GM23248 (cell line): ENCODE data around the gene SPATS2. TPM values are rescaled to one million over a fixed set of nuclear protein-coding genes. Genes with fewer than 3 reads are reported as not detected.

ENCODE experiments used
- DNase-seq: peaks from one replicate; pipeline ENCODE4 v3.0.0-alpha.2; 2015
- H2AFZ ChIP-seq: fragments of 200-600 bp; sonication (generic); 2 replicates; pipeline ENCODE4 v1.6.1; 2016; ENCODE audit warnings: antibody characterized with exemption
- H3F3A ChIP-seq: fragments of 200-600 bp; sonication (generic); 2 replicates; pipeline ENCODE4 v1.6.1; 2016; ENCODE audit warnings: mild to moderate bottlenecking, antibody characterized with exemption, mixed run types; ENCODE audit not compliant: insufficient read depth
- H3K27ac ChIP-seq: fragments of 200-600 bp; sonication (generic); 2 replicates; pipeline ENCODE4 v1.5.1; 2016; ENCODE audit warnings: mild to moderate bottlenecking
- H3K27me3 ChIP-seq: fragments of 200-600 bp; sonication (generic); replicated peaks from 2 replicates; pipeline ENCODE4 v1.6.1; 2016; ENCODE audit warnings: mild to moderate bottlenecking; ENCODE audit not compliant: insufficient read depth
- H3K36me3 ChIP-seq: fragments of 200-600 bp; sonication (generic); 2 replicates; pipeline ENCODE4 v1.6.1; 2016; ENCODE audit warnings: low read depth, mild to moderate bottlenecking
- H3K4me1 ChIP-seq: fragments of 200-600 bp; sonication (generic); 2 replicates; pipeline ENCODE4 v1.6.1; 2016; ENCODE audit warnings: mild to moderate bottlenecking; ENCODE audit not compliant: insufficient read depth
- H3K4me2 ChIP-seq: fragments of 200-600 bp; sonication (generic); one replicate; pipeline ENCODE4 v1.6.1; 2016; ENCODE audit warnings: mild to moderate bottlenecking; ENCODE audit not compliant: unreplicated experiment
- H3K4me3 ChIP-seq: fragments of 200-600 bp; sonication (generic); 2 replicates; pipeline ENCODE4 v1.5.1; 2016; ENCODE audit warnings: mild to moderate bottlenecking
- H3K79me2 ChIP-seq: fragments of 200-600 bp; sonication (generic); 2 replicates; pipeline ENCODE4 v1.6.1; 2016; ENCODE audit warnings: mild to moderate bottlenecking; ENCODE audit not compliant: insufficient read depth
- H3K9ac ChIP-seq: fragments of 200-600 bp; sonication (generic); 2 replicates; pipeline ENCODE4 v1.6.1; 2016; ENCODE audit warnings: mild to moderate bottlenecking
- H3K9me2 ChIP-seq: fragments of 200-600 bp; sonication (generic); 2 replicates; pipeline ENCODE4 v1.6.1; 2016; ENCODE audit warnings: mixed run types, mild to moderate bottlenecking, moderate library complexity; ENCODE audit not compliant: insufficient read depth
- H3K9me3 ChIP-seq: fragments of 200-600 bp; sonication (generic); one replicate; pipeline ENCODE4 v1.6.1; 2017; ENCODE audit warnings: low read depth
- H4K20me1 ChIP-seq: fragments of 200-600 bp; sonication (generic); 2 replicates; pipeline ENCODE4 v1.6.0; 2016; ENCODE audit not compliant: insufficient read depth
- EZH2 ChIP-seq: fragments of 200-600 bp; sonication (generic); IDR thresholded peaks from 2 replicates; pipeline ENCODE4 v1.6.1; 2018; ENCODE audit warnings: antibody characterized with exemption, mild to moderate bottlenecking; ENCODE audit not compliant: insufficient read depth, poor library complexity, severe bottlenecking
- EZH2phosphoT487 ChIP-seq: fragments of 200-600 bp; sonication (generic); IDR thresholded peaks from 2 replicates; pipeline ENCODE4 v1.6.1; 2018; ENCODE audit warnings: antibody characterized with exemption, moderate library complexity, mild to moderate bottlenecking, low read depth; ENCODE audit not compliant: insufficient read depth
- WGBS, 2 experiments: methylation state at CpG; one replicate each; pipeline ENCODE4 v1.1.6; 2015 to 2017; ENCODE audit warnings: low lambda C conversion rate in 2 of 2, low coverage in 1 of 2; ENCODE audit errors: missing lambda C conversion rate in 2 of 2; 5-methylcytosine and 5-hydroxymethylcytosine counted together
- in situ Hi-C: fragments of 300-500 bp; cut with MboI; formaldehyde crosslinking; loops from 2 replicates; pipeline ENCODE4 v1.15.0; 2020
- polyA plus RNA-seq: library from polyadenylated mRNA; unstranded; fragments of >200 nt; fragmentation: Nextera tagmentation; extraction: Ambion mirVana; gene quantifications from 2 replicates; pipeline ENCODE4 v1.2.1, GENCODE V29; 2016
- total RNA-seq: library from RNA; depleted of rRNA; stranded (reverse); fragments of >200 nt; shearing (Covaris generic); gene quantifications from 2 replicates; pipeline ENCODE4 v1.2.3, GENCODE V29; 2014

Gene SPATS2
- total and polyA plus RNA-seq, 2 experiments from 2014 or later: 22.3 to 25.0 TPM

DNA sequence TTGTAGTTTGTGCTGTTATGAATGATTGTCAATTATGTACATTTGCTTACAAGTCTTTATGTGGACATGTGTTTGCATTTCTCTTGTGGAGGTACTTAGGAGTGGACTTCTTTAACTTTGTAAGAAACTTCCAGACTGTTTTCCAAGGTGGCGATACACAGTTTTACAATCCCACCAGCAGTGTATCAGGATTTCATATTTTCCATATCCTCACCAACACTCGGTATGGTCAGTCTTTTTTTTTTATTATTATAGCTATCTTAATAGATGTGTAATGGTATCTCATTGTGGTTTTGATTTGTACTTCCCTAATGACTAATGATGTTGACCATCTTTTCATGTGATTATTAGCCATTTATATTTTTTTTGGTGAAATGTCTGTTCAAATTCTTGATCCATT lies 97.9 kb downstream of the SPATS2 start:
- Histone ChIP-seq H3K4me2 (no peak overlapping the region), H3K27ac (no peak overlapping the region), H3F3A (no peaks in the 10 kb centered on the region), H3K4me3 (no peak overlapping the region), H2AFZ (no peak overlapping the region), H3K9me2 (no peaks in the 10 kb centered on the region), H4K20me1 (no peaks in the 10 kb centered on the region), H3K36me3 (no peaks in the 10 kb centered on the region), H3K79me2 (peaks cover 4% of the 10 kb centered on the region; the same call in 1 of the 2 replicates), H3K4me1 (no peaks in the 10 kb centered on the region), H3K27me3 (no peaks in the 10 kb centered on the region), H3K9me3 (no peaks in the 10 kb centered on the region), H3K9ac (no peak overlapping the region)
- WGBS, 2 experiments: 94 to 98% methylated on average over 2 of the region's 2 CpGs
- in situ Hi-C loops: no loop called here
- DNase-seq: no peak
- TF ChIP-seq EZH2: no peak
- TF ChIP-seq EZH2phosphoT487: no peak

DNA sequence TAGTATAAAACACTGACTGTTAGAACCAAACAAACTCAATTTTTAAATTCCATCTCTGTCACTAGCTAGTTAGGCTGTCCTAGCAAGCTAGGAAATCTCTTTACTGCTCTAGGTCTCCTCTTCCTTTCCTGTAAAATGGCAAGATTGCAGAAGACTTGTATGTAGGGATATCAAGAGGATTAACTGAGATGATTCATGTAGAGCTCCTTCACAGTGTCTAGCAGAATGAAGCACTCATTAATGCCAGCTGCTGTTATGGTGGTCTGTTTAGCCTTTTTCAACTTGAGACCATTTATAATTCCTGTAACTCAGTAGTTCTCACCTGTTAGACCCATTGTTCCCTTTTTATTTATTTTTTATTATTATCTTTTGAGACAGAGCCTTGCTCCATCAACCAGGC lies 103.7 kb downstream of the SPATS2 start:
- Histone ChIP-seq H3K27ac (no peak overlapping the region), H3K4me2 (no peak overlapping the region), H3K4me1 (no peaks in the 10 kb centered on the region), H3F3A (no peaks in the 10 kb centered on the region), H4K20me1 (no peaks in the 10 kb centered on the region), H3K9ac (no peak overlapping the region), H3K9me2 (no peaks in the 10 kb centered on the region), H2AFZ (no peak overlapping the region), H3K27me3 (no peaks in the 10 kb centered on the region), H3K36me3 (no peaks in the 10 kb centered on the region), H3K9me3 (no peaks in the 10 kb centered on the region), H3K4me3 (no peak overlapping the region), H3K79me2 (no peaks in the 10 kb centered on the region; the same call in 1 of the 2 replicates)
- DNase-seq: no peak
- no peak for TF ChIP-seq EZH2
- no peak for TF ChIP-seq EZH2phosphoT487
- in situ Hi-C loops: no loop called here

DNA sequence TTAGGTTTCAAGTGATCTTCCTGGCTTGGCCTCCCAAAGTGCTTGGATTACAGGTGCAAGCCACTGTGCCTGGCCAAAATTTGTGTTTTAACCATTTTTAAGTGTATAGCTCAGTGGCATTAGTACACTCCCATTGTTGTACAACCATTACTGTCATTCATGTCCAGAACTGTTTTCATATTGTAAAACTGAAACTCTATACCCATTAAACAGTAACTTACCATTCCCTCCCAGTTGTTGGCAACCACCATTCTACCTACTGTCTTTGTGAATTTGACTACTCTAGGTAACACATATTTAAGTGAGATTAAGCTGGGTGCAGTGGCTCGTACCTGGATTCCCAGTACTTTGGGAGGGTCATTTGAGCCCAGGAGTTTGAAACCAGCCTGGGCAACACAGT lies 104.3 kb downstream of the SPATS2 start:
- WGBS, 2 experiments: 88 to 100% methylated on average over 1 of the region's 1 CpG
- H3K27me3 ChIP-seq: no peaks in the 10 kb centered on the region
- H3F3A ChIP-seq: no peaks in the 10 kb centered on the region
- H2AFZ ChIP-seq: no peak overlapping the region
- DNase-seq: no peak
- in situ Hi-C loops: no loop called here
- H3K9me2 ChIP-seq: no peaks in the 10 kb centered on the region
- H3K4me1 ChIP-seq: no peaks in the 10 kb centered on the region
- TF ChIP-seq EZH2 (no peak), EZH2phosphoT487 (no peak)
- no peaks in the 10 kb centered on the region for H4K20me1 ChIP-seq
- H3K9me3 ChIP-seq: no peaks in the 10 kb centered on the region
- H3K9ac ChIP-seq: no peak overlapping the region
- no peaks in the 10 kb centered on the region for H3K36me3 ChIP-seq
- H3K79me2 ChIP-seq: no peaks in the 10 kb centered on the region; the same call in 1 of the 2 replicates
- no peak overlapping the region for H3K4me2 ChIP-seq
- H3K27ac ChIP-seq: no peak overlapping the region
- no peak overlapping the region for H3K4me3 ChIP-seq

DNA sequence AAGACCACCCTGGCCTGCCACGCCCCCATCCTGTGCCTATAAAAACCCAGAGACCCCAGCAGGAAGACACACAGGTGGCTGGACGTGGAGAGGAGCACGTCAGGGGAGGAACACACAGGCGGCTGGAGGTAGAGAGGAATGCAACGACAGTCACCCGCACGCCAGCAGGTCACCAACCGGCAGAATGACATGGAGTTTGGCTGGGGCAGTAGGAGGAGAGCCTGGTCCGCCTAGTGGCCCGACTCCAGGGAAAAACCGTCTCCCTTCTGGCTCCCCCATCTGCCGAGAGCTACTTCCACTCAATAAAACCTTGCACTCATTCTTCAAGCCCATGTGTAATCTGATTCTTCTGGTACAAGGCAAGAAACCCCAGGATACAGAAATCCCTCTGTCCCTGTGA lies 108.8 kb downstream of the SPATS2 start:
- no peak for TF ChIP-seq EZH2phosphoT487
- no peak for TF ChIP-seq EZH2
- in situ Hi-C loops: no loop called here

DNA sequence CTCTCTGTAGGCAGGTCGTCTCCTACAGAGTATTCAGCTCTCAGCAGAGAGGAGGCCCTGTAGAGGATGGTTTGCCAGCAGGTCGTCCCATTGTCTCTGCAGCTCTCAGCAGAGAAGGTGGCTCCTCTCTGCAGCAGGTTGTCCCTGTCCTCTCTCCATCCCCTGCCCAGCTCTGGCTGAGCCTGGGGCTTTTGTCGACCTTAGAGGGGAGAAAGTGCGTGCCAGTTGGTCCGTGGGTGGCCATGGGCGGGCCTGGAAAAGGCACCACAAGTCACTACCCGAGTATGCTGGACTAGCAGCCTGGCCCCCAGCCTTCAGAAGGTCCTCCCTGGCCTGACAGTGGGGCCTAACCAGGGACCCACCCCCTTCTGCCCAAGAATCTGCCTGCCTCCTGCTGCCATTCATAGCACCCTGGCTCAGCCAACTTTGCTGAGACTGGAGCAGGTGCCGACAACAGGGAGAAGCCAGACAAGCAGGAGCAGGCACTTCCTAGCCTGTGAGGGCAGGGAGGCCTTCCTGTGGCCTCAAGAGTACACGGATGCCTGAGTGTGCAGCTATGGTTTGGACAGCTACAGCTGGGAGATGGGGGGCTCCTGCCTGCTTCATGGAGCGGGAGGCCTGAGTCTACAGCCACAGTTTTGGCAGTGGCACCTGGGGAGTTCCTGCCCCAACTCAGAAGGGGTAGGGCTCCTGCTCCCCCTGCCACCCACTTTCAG lies 111.8 kb downstream of the SPATS2 start:
- H2AFZ ChIP-seq: no peak overlapping the region
- no peak overlapping the region for H3K4me2 ChIP-seq
- H4K20me1 ChIP-seq: no peaks in the 10 kb centered on the region
- no peaks in the 10 kb centered on the region for H3K27me3 ChIP-seq
- 74 to 75% methylated on average over 10 of the region's 10 CpGs for WGBS, 2 experiments
- H3K9me2 ChIP-seq: no peaks in the 10 kb centered on the region
- in situ Hi-C loops: no loop called here
- H3K4me3 ChIP-seq: no peak overlapping the region
- no peak overlapping the region for H3K9ac ChIP-seq
- H3F3A ChIP-seq: no peaks in the 10 kb centered on the region; the same call in 1 of the 2 replicates
- H3K79me2 ChIP-seq: 0 out of 2 replicates have a peak, but pooled peaks cover 12% of the 10 kb centered on the region
- no peak for TF ChIP-seq EZH2
- TF ChIP-seq EZH2phosphoT487: no peak
- no peaks in the 10 kb centered on the region for H3K9me3 ChIP-seq
- H3K36me3 ChIP-seq: no peaks in the 10 kb centered on the region
- no peak for DNase-seq
- peaks cover 20% of the 10 kb centered on the region for H3K4me1 ChIP-seq
- no peak overlapping the region for H3K27ac ChIP-seq

More for the DNA sequence above, 108.8 kb downstream of the SPATS2 start:
- 92 to 95% methylated on average over 12 of the region's 12 CpGs for WGBS, 2 experiments
- no peak overlapping the region for H3K27ac ChIP-seq
- no peaks in the 10 kb centered on the region for H3K9me3 ChIP-seq
- no peak overlapping the region for H3K4me2 ChIP-seq
- no peaks in the 10 kb centered on the region for H3K36me3 ChIP-seq
- H3K27me3 ChIP-seq: no peaks in the 10 kb centered on the region
- no peaks in the 10 kb centered on the region for H3F3A ChIP-seq
- no peaks in the 10 kb centered on the region for H3K4me1 ChIP-seq
- H3K9me2 ChIP-seq: no peaks in the 10 kb centered on the region
- H2AFZ ChIP-seq: no peak overlapping the region
- DNase-seq: no peak
- no peaks in the 10 kb centered on the region for H4K20me1 ChIP-seq
- no peak overlapping the region for H3K9ac ChIP-seq
- 0 out of 2 replicates have a peak, but pooled peaks cover 11% of the 10 kb centered on the region for H3K79me2 ChIP-seq
- H3K4me3 ChIP-seq: no peak overlapping the region
